WTC11 (cell line): ENCODE data around the gene CFAP299. TPM values are rescaled to one million over a fixed set of nuclear protein-coding genes. Genes with fewer than 3 reads are reported as not detected.

Experiments used
- ATAC-seq: fragments of 200-7000 bp; cut with Tn5 transposase; 2 replicates; pipeline ENCODE4 v1.10.0; 2021; ENCODE audit warnings: mild to moderate bottlenecking, moderate library complexity
- CTCF ChIA-PET: fragments of 300-600 bp; sonication (Branson Sonifier 250); formaldehyde crosslinking; loops from one replicate; lab custom pipeline; 2021; ENCODE audit warnings: antibody characterized with exemption; lab: Charles Lee
- POLR2A ChIA-PET: fragments of 350-600 bp; sonication (Branson Sonifier 250); formaldehyde crosslinking; loops from one replicate; lab custom pipeline; 2021; ENCODE audit warnings: antibody characterized with exemption; lab: Charles Lee
- DNase-seq: peaks from one replicate; pipeline ENCODE4 v3.0.0; 2021; ENCODE audit warnings: low spot score
- H3K27ac Mint-ChIP-seq: 2 replicates; pipeline ENCODE4 v1.8.0; 2021; ENCODE audit warnings: mixed read lengths
- H3K27me3 Mint-ChIP-seq: 2 replicates; pipeline ENCODE4 v1.8.0; 2021; ENCODE audit warnings: low read depth, mild to moderate bottlenecking, moderate library complexity, mixed read lengths
- H3K36me3 Mint-ChIP-seq: 2 replicates; pipeline ENCODE4 v1.8.0; 2021; ENCODE audit warnings: mixed read lengths
- H3K4me1 Mint-ChIP-seq: 2 replicates; pipeline ENCODE4 v1.8.0; 2022; ENCODE audit warnings: mixed read lengths
- H3K4me3 Mint-ChIP-seq: 2 replicates; pipeline ENCODE4 v1.8.0; 2021; ENCODE audit warnings: mild to moderate bottlenecking, moderate library complexity, mixed read lengths
- H3K9me3 Mint-ChIP-seq: 2 replicates; pipeline ENCODE4 v1.8.0; 2021; ENCODE audit warnings: mixed read lengths
- CREB1 ChIP-seq: sonication (generic); formaldehyde crosslinking; IDR thresholded peaks from 2 replicates; pipeline ENCODE4 v1.8.0; 2023; ENCODE audit warnings: mild to moderate bottlenecking, missing genetic modification reagents
- CREM ChIP-seq: sonication (generic); formaldehyde crosslinking; IDR thresholded peaks from 2 replicates; pipeline ENCODE4 v1.8.1; 2022; ENCODE audit warnings: mild to moderate bottlenecking, missing genetic modification reagents, moderate library complexity
- FOXK1 ChIP-seq: sonication (generic); formaldehyde crosslinking; IDR thresholded peaks from 2 replicates; pipeline ENCODE4 v1.8.0; 2022; ENCODE audit warnings: mild to moderate bottlenecking, moderate library complexity, missing genetic modification reagents
- FOXP1 ChIP-seq: sonication (generic); formaldehyde crosslinking; IDR thresholded peaks from 2 replicates; pipeline ENCODE4 v1.8.0; 2022; ENCODE audit warnings: missing genetic modification reagents, mild to moderate bottlenecking, moderate library complexity, borderline replicate concordance
- GRHL2 ChIP-seq: fragments of 250-450 bp; sonication (Bioruptor Pico); IDR thresholded peaks from 2 replicates; pipeline ENCODE4 v1.8.0; 2022; ENCODE audit warnings: mild to moderate bottlenecking, moderate library complexity; ENCODE audit not compliant: insufficient replicate concordance, severe bottlenecking
- HMGA2 ChIP-seq: fragments of 250-450 bp; sonication (Bioruptor Pico); IDR thresholded peaks from 2 replicates; pipeline ENCODE4 v1.4.0; 2021; ENCODE audit warnings: mild to moderate bottlenecking, moderate library complexity
- JUN ChIP-seq: sonication (generic); formaldehyde crosslinking; IDR thresholded peaks from 2 replicates; pipeline ENCODE4 v1.8.0; 2023; ENCODE audit warnings: mild to moderate bottlenecking, missing genetic modification reagents
- MXD4 ChIP-seq: fragments of 250-450 bp; sonication (Bioruptor Pico); IDR thresholded peaks from 2 replicates; pipeline ENCODE4 v1.8.0; 2021; ENCODE audit warnings: mild to moderate bottlenecking, moderate library complexity, borderline replicate concordance
- NFE2L1 ChIP-seq: sonication (generic); formaldehyde crosslinking; IDR thresholded peaks from 2 replicates; pipeline ENCODE4 v1.8.1; 2023; ENCODE audit warnings: missing genetic modification reagents
- NR1H2 ChIP-seq: sonication (generic); formaldehyde crosslinking; IDR thresholded peaks from 2 replicates; pipeline ENCODE4 v1.9.0; 2021; ENCODE audit warnings: mild to moderate bottlenecking, moderate library complexity, missing genetic modification reagents
- NR2C2 ChIP-seq: sonication (generic); formaldehyde crosslinking; IDR thresholded peaks from 2 replicates; pipeline ENCODE4 v1.8.0; 2022; ENCODE audit warnings: mild to moderate bottlenecking, missing genetic modification reagents
- NR3C1 ChIP-seq: sonication (generic); formaldehyde crosslinking; conservative IDR thresholded peaks from 2 replicates; pipeline ENCODE4 v1.8.1; 2023; ENCODE audit warnings: low read depth, mild to moderate bottlenecking, missing genetic modification reagents
- TCF7 ChIP-seq: sonication (generic); formaldehyde crosslinking; IDR thresholded peaks from 2 replicates; pipeline ENCODE4 v1.8.0; 2022; ENCODE audit warnings: mild to moderate bottlenecking, low read depth, missing genetic modification reagents, moderate library complexity
- TEAD4 ChIP-seq: sonication (generic); formaldehyde crosslinking; IDR thresholded peaks from 2 replicates; pipeline ENCODE4 v1.8.0; 2022; ENCODE audit warnings: mild to moderate bottlenecking, missing genetic modification reagents
- ZBTB21 ChIP-seq: sonication (generic); formaldehyde crosslinking; IDR thresholded peaks from 2 replicates; pipeline ENCODE4 v1.8.1; 2023; ENCODE audit warnings: mild to moderate bottlenecking, missing genetic modification reagents, borderline replicate concordance
- ZNF121 ChIP-seq: sonication (generic); formaldehyde crosslinking; IDR thresholded peaks from 2 replicates; pipeline ENCODE4 v1.8.0; 2023; ENCODE audit warnings: missing genetic modification reagents
- ZNF263 ChIP-seq: sonication (generic); formaldehyde crosslinking; IDR thresholded peaks from 2 replicates; pipeline ENCODE4 v1.8.1; 2022; ENCODE audit warnings: low read depth, mild to moderate bottlenecking, moderate library complexity, missing genetic modification reagents
- total RNA-seq: library from RNA; stranded (reverse); gene quantifications from 3 replicates; pipeline ENCODE4 v1.2.3, GENCODE V29; 2021
- TF ChIP-seq, protein P1 (sequence below): sonication (generic); formaldehyde crosslinking; IDR thresholded peaks from 2 replicates; pipeline ENCODE4 v1.8.1; 2022; ENCODE audit warnings: low read depth, mild to moderate bottlenecking, moderate library complexity, missing genetic modification reagents, borderline replicate concordance
- TF ChIP-seq, protein P2 (sequence below): fragments of 250-450 bp; sonication (Bioruptor Pico); IDR thresholded peaks from 2 replicates; pipeline ENCODE4 v1.9.0; 2021; ENCODE audit warnings: mild to moderate bottlenecking
- TF ChIP-seq, protein P3 (sequence below): fragments of 250-450 bp; sonication (Bioruptor Pico); IDR thresholded peaks from 2 replicates; pipeline ENCODE4 v1.9.0; 2021; ENCODE audit warnings: mild to moderate bottlenecking, borderline replicate concordance
- TF ChIP-seq, protein P4 (sequence below): sonication (generic); formaldehyde crosslinking; IDR thresholded peaks from 2 replicates; pipeline ENCODE4 v1.8.1; 2022; ENCODE audit warnings: low read depth, missing genetic modification reagents, borderline replicate concordance
- TF ChIP-seq, protein P5 (sequence below): sonication (generic); formaldehyde crosslinking; IDR thresholded peaks from 2 replicates; pipeline ENCODE4 v1.8.0; 2023; ENCODE audit warnings: missing genetic modification reagents
- TF ChIP-seq, protein P6 (sequence below): sonication (generic); formaldehyde crosslinking; IDR thresholded peaks from 2 replicates; pipeline ENCODE4 v1.8.1; 2023; ENCODE audit warnings: mild to moderate bottlenecking, missing genetic modification reagents, borderline replicate concordance

The CFAP299 gene
- total RNA-seq, 1 experiment from 2014 or later: not detected

DNA sequence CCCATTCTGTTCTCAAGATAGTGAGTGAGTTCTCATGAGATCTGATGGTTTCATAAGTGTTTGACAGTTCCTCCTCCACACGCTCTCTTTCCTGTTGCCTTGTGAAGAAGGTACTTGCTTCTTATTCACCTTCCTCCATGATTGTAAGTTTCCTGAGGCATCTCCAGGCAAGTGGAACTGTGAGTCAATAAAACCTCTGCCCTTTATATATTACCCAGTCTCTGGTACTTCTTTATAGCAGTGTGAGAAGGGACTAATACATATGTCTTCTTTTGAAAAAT lies 58.4 kb downstream of the CFAP299 start:
- H3K4me3 Mint-ChIP-seq: no peak overlapping the region
- no peak for ATAC-seq
- no peak for TF ChIP-seq CREM (CRISPR knock-in tag)
- no peak for TF ChIP-seq ZBTB21 (CRISPR knock-in tag)
- no peak for TF ChIP-seq GRHL2 (CRISPR knock-in tag)
- TF ChIP-seq, protein P1, sequence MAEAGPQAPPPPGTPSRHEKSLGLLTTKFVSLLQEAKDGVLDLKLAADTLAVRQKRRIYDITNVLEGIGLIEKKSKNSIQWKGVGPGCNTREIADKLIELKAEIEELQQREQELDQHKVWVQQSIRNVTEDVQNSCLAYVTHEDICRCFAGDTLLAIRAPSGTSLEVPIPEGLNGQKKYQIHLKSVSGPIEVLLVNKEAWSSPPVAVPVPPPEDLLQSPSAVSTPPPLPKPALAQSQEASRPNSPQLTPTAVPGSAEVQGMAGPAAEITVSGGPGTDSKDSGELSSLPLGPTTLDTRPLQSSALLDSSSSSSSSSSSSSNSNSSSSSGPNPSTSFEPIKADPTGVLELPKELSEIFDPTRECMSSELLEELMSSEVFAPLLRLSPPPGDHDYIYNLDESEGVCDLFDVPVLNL (CRISPR knock-in tag): no peak
- TF ChIP-seq, protein P2, sequence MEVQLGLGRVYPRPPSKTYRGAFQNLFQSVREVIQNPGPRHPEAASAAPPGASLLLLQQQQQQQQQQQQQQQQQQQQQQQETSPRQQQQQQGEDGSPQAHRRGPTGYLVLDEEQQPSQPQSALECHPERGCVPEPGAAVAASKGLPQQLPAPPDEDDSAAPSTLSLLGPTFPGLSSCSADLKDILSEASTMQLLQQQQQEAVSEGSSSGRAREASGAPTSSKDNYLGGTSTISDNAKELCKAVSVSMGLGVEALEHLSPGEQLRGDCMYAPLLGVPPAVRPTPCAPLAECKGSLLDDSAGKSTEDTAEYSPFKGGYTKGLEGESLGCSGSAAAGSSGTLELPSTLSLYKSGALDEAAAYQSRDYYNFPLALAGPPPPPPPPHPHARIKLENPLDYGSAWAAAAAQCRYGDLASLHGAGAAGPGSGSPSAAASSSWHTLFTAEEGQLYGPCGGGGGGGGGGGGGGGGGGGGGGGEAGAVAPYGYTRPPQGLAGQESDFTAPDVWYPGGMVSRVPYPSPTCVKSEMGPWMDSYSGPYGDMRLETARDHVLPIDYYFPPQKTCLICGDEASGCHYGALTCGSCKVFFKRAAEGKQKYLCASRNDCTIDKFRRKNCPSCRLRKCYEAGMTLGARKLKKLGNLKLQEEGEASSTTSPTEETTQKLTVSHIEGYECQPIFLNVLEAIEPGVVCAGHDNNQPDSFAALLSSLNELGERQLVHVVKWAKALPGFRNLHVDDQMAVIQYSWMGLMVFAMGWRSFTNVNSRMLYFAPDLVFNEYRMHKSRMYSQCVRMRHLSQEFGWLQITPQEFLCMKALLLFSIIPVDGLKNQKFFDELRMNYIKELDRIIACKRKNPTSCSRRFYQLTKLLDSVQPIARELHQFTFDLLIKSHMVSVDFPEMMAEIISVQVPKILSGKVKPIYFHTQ (CRISPR knock-in tag): no peak
- TF ChIP-seq TCF7: no peak
- TF ChIP-seq ZNF263: no peak
- TF ChIP-seq NR1H2 (CRISPR knock-in tag): no peak
- TF ChIP-seq CREB1: no peak
- TF ChIP-seq NR2C2 (CRISPR knock-in tag): no peak
- TF ChIP-seq NR3C1: no peak
- no peak for TF ChIP-seq MXD4 (CRISPR knock-in tag)
- no peak for TF ChIP-seq NFE2L1 (CRISPR knock-in tag)
- TF ChIP-seq, protein P3, sequence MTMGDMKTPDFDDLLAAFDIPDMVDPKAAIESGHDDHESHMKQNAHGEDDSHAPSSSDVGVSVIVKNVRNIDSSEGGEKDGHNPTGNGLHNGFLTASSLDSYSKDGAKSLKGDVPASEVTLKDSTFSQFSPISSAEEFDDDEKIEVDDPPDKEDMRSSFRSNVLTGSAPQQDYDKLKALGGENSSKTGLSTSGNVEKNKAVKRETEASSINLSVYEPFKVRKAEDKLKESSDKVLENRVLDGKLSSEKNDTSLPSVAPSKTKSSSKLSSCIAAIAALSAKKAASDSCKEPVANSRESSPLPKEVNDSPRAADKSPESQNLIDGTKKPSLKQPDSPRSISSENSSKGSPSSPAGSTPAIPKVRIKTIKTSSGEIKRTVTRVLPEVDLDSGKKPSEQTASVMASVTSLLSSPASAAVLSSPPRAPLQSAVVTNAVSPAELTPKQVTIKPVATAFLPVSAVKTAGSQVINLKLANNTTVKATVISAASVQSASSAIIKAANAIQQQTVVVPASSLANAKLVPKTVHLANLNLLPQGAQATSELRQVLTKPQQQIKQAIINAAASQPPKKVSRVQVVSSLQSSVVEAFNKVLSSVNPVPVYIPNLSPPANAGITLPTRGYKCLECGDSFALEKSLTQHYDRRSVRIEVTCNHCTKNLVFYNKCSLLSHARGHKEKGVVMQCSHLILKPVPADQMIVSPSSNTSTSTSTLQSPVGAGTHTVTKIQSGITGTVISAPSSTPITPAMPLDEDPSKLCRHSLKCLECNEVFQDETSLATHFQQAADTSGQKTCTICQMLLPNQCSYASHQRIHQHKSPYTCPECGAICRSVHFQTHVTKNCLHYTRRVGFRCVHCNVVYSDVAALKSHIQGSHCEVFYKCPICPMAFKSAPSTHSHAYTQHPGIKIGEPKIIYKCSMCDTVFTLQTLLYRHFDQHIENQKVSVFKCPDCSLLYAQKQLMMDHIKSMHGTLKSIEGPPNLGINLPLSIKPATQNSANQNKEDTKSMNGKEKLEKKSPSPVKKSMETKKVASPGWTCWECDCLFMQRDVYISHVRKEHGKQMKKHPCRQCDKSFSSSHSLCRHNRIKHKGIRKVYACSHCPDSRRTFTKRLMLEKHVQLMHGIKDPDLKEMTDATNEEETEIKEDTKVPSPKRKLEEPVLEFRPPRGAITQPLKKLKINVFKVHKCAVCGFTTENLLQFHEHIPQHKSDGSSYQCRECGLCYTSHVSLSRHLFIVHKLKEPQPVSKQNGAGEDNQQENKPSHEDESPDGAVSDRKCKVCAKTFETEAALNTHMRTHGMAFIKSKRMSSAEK (CRISPR knock-in tag): no peak
- TF ChIP-seq, protein P4, sequence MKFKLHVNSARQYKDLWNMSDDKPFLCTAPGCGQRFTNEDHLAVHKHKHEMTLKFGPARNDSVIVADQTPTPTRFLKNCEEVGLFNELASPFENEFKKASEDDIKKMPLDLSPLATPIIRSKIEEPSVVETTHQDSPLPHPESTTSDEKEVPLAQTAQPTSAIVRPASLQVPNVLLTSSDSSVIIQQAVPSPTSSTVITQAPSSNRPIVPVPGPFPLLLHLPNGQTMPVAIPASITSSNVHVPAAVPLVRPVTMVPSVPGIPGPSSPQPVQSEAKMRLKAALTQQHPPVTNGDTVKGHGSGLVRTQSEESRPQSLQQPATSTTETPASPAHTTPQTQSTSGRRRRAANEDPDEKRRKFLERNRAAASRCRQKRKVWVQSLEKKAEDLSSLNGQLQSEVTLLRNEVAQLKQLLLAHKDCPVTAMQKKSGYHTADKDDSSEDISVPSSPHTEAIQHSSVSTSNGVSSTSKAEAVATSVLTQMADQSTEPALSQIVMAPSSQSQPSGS: no peak
- TF ChIP-seq FOXP1 (CRISPR knock-in tag): no peak
- no peak for TF ChIP-seq ZNF121 (CRISPR knock-in tag)
- TF ChIP-seq, all 79 proteins: peak for 0
- CTCF ChIA-PET: no interaction called here
- H3K27me3 Mint-ChIP-seq: no peaks in the 10 kb centered on the region
- POLR2A ChIA-PET: no interaction called here
- no peak for DNase-seq
- no peak overlapping the region for H3K27ac Mint-ChIP-seq
- no peaks in the 10 kb centered on the region for H3K4me1 Mint-ChIP-seq
- peaks cover 35% of the 10 kb centered on the region for H3K9me3 Mint-ChIP-seq
- H3K36me3 Mint-ChIP-seq: peaks cover 5% of the 10 kb centered on the region; the same call in 1 of the 2 replicates

DNA sequence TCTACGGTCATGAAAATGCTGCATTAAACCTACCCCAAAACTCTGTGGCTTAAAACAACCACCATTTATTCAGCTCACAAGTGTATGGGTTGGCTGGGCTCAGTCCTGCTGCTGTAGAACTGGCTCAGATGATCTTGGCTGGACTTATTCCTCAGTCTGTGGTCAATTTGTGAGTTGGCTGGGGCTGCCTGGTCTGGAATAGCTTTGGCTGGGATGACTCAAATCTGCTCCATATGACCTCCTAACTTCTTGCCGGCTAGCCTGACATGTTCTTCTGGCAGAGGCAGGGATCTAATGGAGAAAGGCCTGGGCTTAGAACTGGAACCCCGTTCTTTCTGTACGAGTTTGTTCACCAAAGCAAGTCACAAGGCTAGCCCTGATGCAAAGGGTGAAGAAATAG lies 71.7 kb downstream of the CFAP299 start:
- ChIA-PET POLR2A (no interaction called here), CTCF (no interaction called here)
- H3K27me3 Mint-ChIP-seq: no peaks in the 10 kb centered on the region
- no peaks in the 10 kb centered on the region for H3K4me1 Mint-ChIP-seq
- no peak overlapping the region for H3K4me3 Mint-ChIP-seq
- no peak for DNase-seq
- H3K27ac Mint-ChIP-seq: peak overlapping the region; percentile 3; the same call in 1 of the 2 replicates
- no peak for ATAC-seq
- H3K36me3 Mint-ChIP-seq: 0 out of 2 replicates have a peak, but pooled peaks cover 2% of the 10 kb centered on the region
- TF ChIP-seq HMGA2 (CRISPR knock-in tag) (no peak), JUN (CRISPR knock-in tag) (no peak), FOXK1 (CRISPR knock-in tag) (no peak), TEAD4 (CRISPR knock-in tag) (no peak), ZBTB21 (CRISPR knock-in tag) (no peak)
- TF ChIP-seq, protein P5, sequence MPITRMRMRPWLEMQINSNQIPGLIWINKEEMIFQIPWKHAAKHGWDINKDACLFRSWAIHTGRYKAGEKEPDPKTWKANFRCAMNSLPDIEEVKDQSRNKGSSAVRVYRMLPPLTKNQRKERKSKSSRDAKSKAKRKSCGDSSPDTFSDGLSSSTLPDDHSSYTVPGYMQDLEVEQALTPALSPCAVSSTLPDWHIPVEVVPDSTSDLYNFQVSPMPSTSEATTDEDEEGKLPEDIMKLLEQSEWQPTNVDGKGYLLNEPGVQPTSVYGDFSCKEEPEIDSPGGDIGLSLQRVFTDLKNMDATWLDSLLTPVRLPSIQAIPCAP (CRISPR knock-in tag): no peak
- TF ChIP-seq, protein P6, sequence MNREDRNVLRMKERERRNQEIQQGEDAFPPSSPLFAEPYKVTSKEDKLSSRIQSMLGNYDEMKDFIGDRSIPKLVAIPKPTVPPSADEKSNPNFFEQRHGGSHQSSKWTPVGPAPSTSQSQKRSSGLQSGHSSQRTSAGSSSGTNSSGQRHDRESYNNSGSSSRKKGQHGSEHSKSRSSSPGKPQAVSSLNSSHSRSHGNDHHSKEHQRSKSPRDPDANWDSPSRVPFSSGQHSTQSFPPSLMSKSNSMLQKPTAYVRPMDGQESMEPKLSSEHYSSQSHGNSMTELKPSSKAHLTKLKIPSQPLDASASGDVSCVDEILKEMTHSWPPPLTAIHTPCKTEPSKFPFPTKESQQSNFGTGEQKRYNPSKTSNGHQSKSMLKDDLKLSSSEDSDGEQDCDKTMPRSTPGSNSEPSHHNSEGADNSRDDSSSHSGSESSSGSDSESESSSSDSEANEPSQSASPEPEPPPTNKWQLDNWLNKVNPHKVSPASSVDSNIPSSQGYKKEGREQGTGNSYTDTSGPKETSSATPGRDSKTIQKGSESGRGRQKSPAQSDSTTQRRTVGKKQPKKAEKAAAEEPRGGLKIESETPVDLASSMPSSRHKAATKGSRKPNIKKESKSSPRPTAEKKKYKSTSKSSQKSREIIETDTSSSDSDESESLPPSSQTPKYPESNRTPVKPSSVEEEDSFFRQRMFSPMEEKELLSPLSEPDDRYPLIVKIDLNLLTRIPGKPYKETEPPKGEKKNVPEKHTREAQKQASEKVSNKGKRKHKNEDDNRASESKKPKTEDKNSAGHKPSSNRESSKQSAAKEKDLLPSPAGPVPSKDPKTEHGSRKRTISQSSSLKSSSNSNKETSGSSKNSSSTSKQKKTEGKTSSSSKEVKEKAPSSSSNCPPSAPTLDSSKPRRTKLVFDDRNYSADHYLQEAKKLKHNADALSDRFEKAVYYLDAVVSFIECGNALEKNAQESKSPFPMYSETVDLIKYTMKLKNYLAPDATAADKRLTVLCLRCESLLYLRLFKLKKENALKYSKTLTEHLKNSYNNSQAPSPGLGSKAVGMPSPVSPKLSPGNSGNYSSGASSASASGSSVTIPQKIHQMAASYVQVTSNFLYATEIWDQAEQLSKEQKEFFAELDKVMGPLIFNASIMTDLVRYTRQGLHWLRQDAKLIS (CRISPR knock-in tag): no peak
- TF ChIP-seq, all 79 proteins: peak for 0
- peaks cover 3% of the 10 kb centered on the region for H3K9me3 Mint-ChIP-seq
